SK-N-MC (cell line): ENCODE measurements around the gene INSIG1.

ENCODE experiments used
- EZH2 ChIP-seq: fragments of 200-600 bp; sonication (generic); IDR thresholded peaks from one replicate; pipeline ENCODE4 v1.6.1; 2017; ENCODE audit warnings: antibody characterized with exemption
- FOXP2 ChIP-seq: optimal IDR thresholded peaks from 2 replicates; pipeline ENCODE3; 2011; ENCODE audit warnings: mild to moderate bottlenecking, moderate library complexity; ENCODE audit not compliant: insufficient read depth; ENCODE audit errors: extremely low read length, control extremely low read depth
- POLR2AphosphoS5 ChIP-seq: IDR thresholded peaks from 2 replicates; pipeline ENCODE4 v1.6.1; 2012; ENCODE audit warnings: mild to moderate bottlenecking, low read depth, low read length, borderline replicate concordance

DNA sequence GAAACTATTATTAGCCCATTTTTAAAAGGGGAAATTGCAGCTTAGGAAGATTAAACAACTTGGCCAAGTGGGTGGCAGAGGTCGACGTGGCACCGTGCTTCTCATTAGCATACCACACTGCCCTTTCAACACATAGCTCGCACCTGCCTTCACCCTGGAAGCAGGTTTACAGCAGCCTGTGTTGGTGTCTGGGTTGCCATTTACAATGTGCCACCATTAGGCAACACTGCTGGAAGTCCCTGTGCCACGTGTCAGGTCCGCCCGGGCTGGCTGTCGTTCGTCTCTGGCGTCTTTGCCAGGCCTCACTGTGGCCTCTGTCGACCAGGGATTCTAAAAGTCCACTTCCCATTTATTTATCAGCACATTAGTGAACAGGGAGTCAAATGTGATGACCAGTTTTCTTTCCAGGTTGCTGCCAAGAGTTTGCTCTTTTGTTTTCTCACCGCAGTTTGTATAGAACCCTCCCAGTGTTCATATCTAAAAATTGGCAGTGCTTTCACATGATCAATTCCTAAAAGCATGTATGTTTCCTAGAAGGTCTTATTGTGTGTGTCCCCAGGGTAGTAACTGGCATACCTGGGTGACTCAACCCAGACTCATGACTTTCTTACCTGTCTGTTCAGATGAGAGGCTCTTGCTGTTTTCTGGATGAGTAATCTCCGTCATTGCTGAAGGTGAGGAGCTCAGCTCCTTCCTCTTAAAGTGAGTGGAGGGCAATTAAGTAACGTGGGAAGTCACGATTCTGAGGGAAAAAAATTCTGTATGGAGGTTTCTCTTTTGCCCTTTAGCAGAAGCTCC lies 9.2 kb downstream of the INSIG1 start:
- TF ChIP-seq EZH2 (no peak), POLR2AphosphoS5 (no peak), FOXP2 (no peak)
